Measurements from ENCODE around the gene ADAMTS13.

- no peak for TF ChIP-seq CTCF (IDR thresholded peaks at IDR 0.05; ENCODE audit: extremely low read depth in 1 of 2, insufficient read depth in 1 of 2, low read depth in 1 of 2, low read length in 2 of 2)
- no peak for TF ChIP-seq POLR2A (IDR thresholded peaks at IDR 0.05; ENCODE audit: low read depth, low read length)
- TF ChIP-seq POLR2AphosphoS5 (IDR thresholded peaks at IDR 0.05; ENCODE audit: insufficient read depth, low read depth, low read length) = no peak
- TF ChIP-seq EZH2 (IDR thresholded peaks at IDR 0.05; ENCODE audit: borderline replicate concordance, low read depth, low read length, severe bottlenecking) = no peak
Measured at GRCh38 chr9:133507246-133507965, 85.2 kb downstream of the ADAMTS13 start.

Data from endothelial cell of umbilical vein (primary cell).